SU-DHL-6 (cell line): ENCODE results near the gene SLC33A1.
"Not testable (repeated sequence)": the region's sequence is repeated elsewhere in the genome, so short reads cannot be mapped to it uniquely, and the experiment has no call there.

Experiments used
- H2AFZ ChIP-seq: fragments of 200-600 bp; sonication (generic); 2 replicates; pipeline ENCODE4 v1.6.1; 2014; ENCODE audit warnings: low read depth, mild to moderate bottlenecking, moderate library complexity, mixed read lengths, antibody characterized with exemption, low read length; ENCODE audit not compliant: severe bottlenecking
- H3F3A ChIP-seq: fragments of 200-600 bp; shearing (Covaris generic); 2 replicates; pipeline ENCODE4 v1.6.0; 2016; ENCODE audit warnings: antibody characterized with exemption, mild to moderate bottlenecking; ENCODE audit not compliant: insufficient read depth
- H3K27ac ChIP-seq: fragments of 200-600 bp; sonication (generic); 2 replicates; pipeline ENCODE4 v1.5.1; 2016; ENCODE audit warnings: low read depth, mild to moderate bottlenecking, low read length, moderate library complexity, mixed read lengths
- H3K27me3 ChIP-seq: fragments of 200-600 bp; sonication (generic), shearing (Covaris generic); 2 replicates; pipeline ENCODE4 v1.6.0; 2014; ENCODE audit warnings: mild to moderate bottlenecking, low read length
- H3K36me3 ChIP-seq: fragments of 200-600 bp; sonication (generic); 2 replicates; pipeline ENCODE4 v1.6.1; 2014; ENCODE audit warnings: mild to moderate bottlenecking, low read length, mixed read lengths
- H3K4me2 ChIP-seq: fragments of 300-600, 200-600 bp; shearing (Covaris generic), sonication (generic); 2 replicates; pipeline ENCODE4 v1.6.0; 2014; ENCODE audit warnings: low read length, low read depth, mild to moderate bottlenecking; ENCODE audit not compliant: poor library complexity, severe bottlenecking
- H3K4me3 ChIP-seq: fragments of 200-600 bp; sonication (generic); 2 replicates; pipeline ENCODE4 v1.5.1; 2014; ENCODE audit warnings: antibody characterized with exemption, low read length, mild to moderate bottlenecking, mixed read lengths; ENCODE audit not compliant: insufficient read depth, poor library complexity, severe bottlenecking
- H3K79me2 ChIP-seq: fragments of 200-600 bp; sonication (generic); 2 replicates; pipeline ENCODE4 v1.6.1; 2014; ENCODE audit warnings: mild to moderate bottlenecking, low read length, moderate library complexity; ENCODE audit not compliant: insufficient read depth
- H3K9ac ChIP-seq: fragments of 200-600 bp; sonication (generic); 2 replicates; pipeline ENCODE4 v1.7.0; 2014; ENCODE audit warnings: mild to moderate bottlenecking, low read length
- H3K9me2 ChIP-seq: fragments of 200-600 bp; sonication (generic); replicated peaks from 2 replicates; pipeline ENCODE4 v1.6.1; 2014; ENCODE audit warnings: low read length; ENCODE audit not compliant: insufficient read depth
- H3K9me3 ChIP-seq: fragments of 200-600 bp; sonication (generic); 2 replicates; pipeline ENCODE4 v1.6.1; 2014; ENCODE audit warnings: low read length, mixed read lengths; ENCODE audit not compliant: insufficient read depth
- H4K20me1 ChIP-seq: fragments of 200-600 bp; sonication (generic); 2 replicates; pipeline ENCODE4 v1.6.1; 2014; ENCODE audit warnings: low read depth, mild to moderate bottlenecking, antibody characterized with exemption, low read length, moderate library complexity, mixed read lengths
- EZH2phosphoT487 ChIP-seq: fragments of 200-600 bp; sonication (generic), shearing (Covaris generic); conservative IDR thresholded peaks from 2 replicates; pipeline ENCODE4 v1.6.1; 2018; ENCODE audit warnings: mild to moderate bottlenecking, antibody characterized with exemption, low read length, moderate library complexity, mixed read lengths
- TF ChIP-seq, protein P1 (sequence below): fragments of 200-600 bp; sonication (generic); IDR thresholded peaks from one replicate; pipeline ENCODE4 v1.5.1; 2017; ENCODE audit warnings: antibody characterized with exemption, mild to moderate bottlenecking, low read length, moderate library complexity; ENCODE audit not compliant: insufficient read depth, poor library complexity, severe bottlenecking

The SLC33A1 gene

GRCh38 chr3:155846119-155846518 is 8.1 kb downstream of the SLC33A1 start:
- H3K27ac ChIP-seq, result no peak overlapping the region
- no peaks in the 10 kb centered on the region for H3K9me3 ChIP-seq
- H3K79me2 ChIP-seq, result peaks cover 63% of the 10 kb centered on the region
- H3K4me2 ChIP-seq, result peak overlapping the region; percentile 18
- no peaks in the 10 kb centered on the region for H3K9me2 ChIP-seq
- no peak overlapping the region for H3K9ac ChIP-seq
- no peaks in the 10 kb centered on the region for H3K36me3 ChIP-seq
- no peak overlapping the region for H2AFZ ChIP-seq
- TF ChIP-seq EZH2phosphoT487, result no peak
- TF ChIP-seq, protein P1, sequence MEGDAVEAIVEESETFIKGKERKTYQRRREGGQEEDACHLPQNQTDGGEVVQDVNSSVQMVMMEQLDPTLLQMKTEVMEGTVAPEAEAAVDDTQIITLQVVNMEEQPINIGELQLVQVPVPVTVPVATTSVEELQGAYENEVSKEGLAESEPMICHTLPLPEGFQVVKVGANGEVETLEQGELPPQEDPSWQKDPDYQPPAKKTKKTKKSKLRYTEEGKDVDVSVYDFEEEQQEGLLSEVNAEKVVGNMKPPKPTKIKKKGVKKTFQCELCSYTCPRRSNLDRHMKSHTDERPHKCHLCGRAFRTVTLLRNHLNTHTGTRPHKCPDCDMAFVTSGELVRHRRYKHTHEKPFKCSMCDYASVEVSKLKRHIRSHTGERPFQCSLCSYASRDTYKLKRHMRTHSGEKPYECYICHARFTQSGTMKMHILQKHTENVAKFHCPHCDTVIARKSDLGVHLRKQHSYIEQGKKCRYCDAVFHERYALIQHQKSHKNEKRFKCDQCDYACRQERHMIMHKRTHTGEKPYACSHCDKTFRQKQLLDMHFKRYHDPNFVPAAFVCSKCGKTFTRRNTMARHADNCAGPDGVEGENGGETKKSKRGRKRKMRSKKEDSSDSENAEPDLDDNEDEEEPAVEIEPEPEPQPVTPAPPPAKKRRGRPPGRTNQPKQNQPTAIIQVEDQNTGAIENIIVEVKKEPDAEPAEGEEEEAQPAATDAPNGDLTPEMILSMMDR, result no peak
- H3K4me3 ChIP-seq, result no peak overlapping the region
- no peaks in the 10 kb centered on the region for H3K27me3 ChIP-seq
- no peaks in the 10 kb centered on the region for H4K20me1 ChIP-seq
- 0 out of 2 replicates have a peak, but pooled peaks cover 4% of the 10 kb centered on the region for H3F3A ChIP-seq

DNA sequence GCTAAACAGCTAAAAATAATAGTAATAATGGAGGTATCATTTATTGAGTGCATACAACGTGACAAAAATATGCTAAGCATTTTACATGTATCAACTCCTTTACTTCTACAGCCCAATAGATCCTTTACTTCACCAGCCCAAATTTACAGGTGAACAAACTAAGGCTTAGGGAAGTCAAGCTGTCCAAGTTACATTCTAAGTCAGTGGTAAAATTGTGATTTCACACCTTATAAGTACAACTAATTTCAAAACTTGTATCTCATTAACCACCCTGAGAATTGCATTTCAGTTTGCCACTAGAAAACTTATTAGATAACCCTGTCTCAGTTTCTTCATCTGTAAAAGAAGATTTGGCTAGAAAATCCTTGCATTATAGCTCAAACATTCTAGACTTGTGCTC is 10.7 kb downstream of the SLC33A1 start:
- no peak overlapping the region for H2AFZ ChIP-seq

DNA sequence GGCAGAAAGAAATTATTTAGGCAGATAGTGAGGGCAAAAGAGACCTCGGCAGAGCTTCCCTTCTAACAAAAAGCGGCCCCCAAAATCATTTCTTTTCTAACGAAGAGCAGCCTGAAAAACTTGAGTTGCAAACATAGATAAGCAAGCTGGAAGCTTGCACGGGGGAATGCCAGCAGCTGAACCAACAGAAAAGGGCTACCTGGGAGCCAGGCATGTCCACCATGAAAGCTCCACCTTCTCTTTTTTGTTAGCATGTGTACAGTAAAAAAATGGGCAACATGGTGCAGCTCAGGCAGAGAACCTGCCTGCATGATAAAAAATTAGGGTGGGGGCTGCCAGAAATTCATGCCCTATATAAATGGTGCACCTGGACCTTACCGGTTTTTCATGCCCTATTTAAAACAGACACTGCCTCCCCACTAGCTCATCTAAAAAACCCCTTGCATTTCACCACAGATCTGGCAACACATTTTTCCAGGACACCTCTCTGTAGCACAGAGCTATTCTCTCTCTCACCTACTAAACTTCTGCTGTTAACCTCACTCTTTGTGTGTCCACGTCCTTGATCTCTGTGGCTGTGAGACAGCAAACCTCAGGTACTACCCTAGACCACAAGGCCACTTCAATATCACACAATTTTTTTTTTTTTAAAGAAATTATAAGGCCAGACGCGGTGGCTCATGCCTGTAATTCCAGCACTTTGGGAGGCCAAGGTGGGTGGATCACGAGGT is 18.7 kb downstream of the SLC33A1 start:
- Histone ChIP-seq H3K27ac (no peak overlapping the region), H3K4me3 (no peak overlapping the region), H3K79me2 (peaks cover 2% of the 10 kb centered on the region; the same call in 1 of the 2 replicates), H3K9me2 (no peaks in the 10 kb centered on the region), H3F3A (no peaks in the 10 kb centered on the region), H3K36me3 (peaks cover 8% of the 10 kb centered on the region; the same call in 1 of the 2 replicates), H2AFZ (no peak overlapping the region), H3K9ac (no peak overlapping the region), H4K20me1 (no peaks in the 10 kb centered on the region), H3K27me3 (no peaks in the 10 kb centered on the region), H3K4me2 (no peak overlapping the region), H3K9me3 (no peaks in the 10 kb centered on the region)
- TF ChIP-seq EZH2phosphoT487, result no peak
- TF ChIP-seq, protein P1, result no peak

More for the DNA sequence above, 10.7 kb downstream of the SLC33A1 start:
- Histone ChIP-seq H3K36me3 (no peaks in the 10 kb centered on the region), H3F3A (0 out of 2 replicates have a peak, but pooled peaks cover 4% of the 10 kb centered on the region), H3K4me2 (peak overlapping the region; percentile 8), H3K9me2 (no peaks in the 10 kb centered on the region), H3K27ac (no peak overlapping the region), H4K20me1 (no peaks in the 10 kb centered on the region), H3K79me2 (peaks cover 49% of the 10 kb centered on the region), H3K4me3 (no peak overlapping the region), H3K9ac (no peak overlapping the region), H3K27me3 (no peaks in the 10 kb centered on the region), H3K9me3 (no peaks in the 10 kb centered on the region)
- TF ChIP-seq, protein P1, result no peak
- TF ChIP-seq EZH2phosphoT487, result no peak

DNA sequence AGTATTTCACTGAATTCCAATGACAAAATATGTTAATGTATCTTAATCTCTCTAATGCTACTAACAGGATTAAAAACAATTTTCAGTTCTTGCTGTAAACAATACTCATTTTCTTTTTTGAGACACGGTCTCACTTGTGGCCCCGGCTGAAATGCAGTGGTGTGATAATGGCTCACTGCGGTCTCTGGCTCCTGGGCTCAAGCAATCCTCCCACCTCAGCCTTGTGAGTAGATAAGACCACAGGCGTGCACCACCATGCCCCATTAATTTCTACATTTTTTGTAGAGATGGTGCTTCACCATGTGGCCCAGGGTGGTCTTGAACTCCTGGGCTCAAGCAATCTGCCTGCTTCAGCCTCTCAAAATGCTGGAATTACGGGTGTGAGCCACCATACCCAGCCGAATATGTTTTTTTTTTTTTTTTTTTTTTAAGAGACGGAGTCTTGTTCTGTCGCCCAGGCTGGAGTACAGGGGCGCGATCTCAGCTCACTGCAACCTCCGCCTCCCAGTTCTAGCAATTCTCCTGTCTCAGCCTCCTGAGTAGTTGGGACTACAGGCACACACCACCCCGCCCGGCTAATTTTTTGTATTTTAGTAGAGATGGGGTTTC is 25.6 kb downstream of the SLC33A1 start:
- not testable (repeated sequence) for H3K79me2 ChIP-seq, H3K9ac ChIP-seq, H3K9me2 ChIP-seq, H2AFZ ChIP-seq, H3K4me3 ChIP-seq, H3K9me3 ChIP-seq, H3F3A ChIP-seq, H3K27me3 ChIP-seq, H3K4me2 ChIP-seq, H3K27ac ChIP-seq, H4K20me1 ChIP-seq
- peaks cover 15% of the 10 kb centered on the region; the same call in 1 of the 2 replicates for H3K36me3 ChIP-seq
